Measurements from ENCODE around the gene TMEM30A.

DNA sequence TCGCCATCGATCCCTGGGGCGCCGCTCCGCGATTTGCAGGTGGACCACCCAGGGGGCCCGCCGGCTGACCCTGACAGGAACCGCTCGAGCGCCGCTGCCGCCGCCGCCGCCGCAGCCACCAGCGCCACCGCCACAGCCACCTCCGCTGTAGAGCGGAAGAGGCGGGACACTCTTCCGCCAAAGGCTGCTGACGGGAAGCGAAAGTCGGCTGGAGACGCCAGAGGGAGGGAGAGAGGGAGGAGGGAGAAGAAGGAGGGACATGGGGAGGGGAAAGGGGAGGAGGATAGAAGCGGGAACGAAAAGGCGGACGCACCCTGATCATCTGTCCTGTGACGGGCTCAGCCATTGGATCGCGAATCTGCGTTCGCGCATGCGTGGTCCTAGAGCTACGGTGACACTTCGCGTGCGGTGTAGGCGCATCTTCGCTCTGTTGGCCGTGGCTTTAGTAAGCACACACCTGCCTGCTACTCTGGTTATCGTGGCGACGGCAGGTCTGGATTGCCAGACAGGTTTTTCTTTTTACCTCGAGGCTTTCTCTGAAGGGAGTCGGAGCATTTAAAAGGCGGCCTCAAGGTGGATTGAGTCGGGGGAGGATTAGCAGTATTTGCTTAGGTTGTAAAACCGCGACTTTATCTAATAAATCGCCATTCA lies at the start of gene TMEM30A:
- TF ChIP-seq, protein P1, sequence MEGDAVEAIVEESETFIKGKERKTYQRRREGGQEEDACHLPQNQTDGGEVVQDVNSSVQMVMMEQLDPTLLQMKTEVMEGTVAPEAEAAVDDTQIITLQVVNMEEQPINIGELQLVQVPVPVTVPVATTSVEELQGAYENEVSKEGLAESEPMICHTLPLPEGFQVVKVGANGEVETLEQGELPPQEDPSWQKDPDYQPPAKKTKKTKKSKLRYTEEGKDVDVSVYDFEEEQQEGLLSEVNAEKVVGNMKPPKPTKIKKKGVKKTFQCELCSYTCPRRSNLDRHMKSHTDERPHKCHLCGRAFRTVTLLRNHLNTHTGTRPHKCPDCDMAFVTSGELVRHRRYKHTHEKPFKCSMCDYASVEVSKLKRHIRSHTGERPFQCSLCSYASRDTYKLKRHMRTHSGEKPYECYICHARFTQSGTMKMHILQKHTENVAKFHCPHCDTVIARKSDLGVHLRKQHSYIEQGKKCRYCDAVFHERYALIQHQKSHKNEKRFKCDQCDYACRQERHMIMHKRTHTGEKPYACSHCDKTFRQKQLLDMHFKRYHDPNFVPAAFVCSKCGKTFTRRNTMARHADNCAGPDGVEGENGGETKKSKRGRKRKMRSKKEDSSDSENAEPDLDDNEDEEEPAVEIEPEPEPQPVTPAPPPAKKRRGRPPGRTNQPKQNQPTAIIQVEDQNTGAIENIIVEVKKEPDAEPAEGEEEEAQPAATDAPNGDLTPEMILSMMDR (IDR thresholded peaks at IDR 0.05; ENCODE audit: insufficient read depth, low read length, poor library complexity, severe bottlenecking): no peak
- no peak for TF ChIP-seq EZH2phosphoT487 (conservative IDR thresholded peaks at IDR 0.05; ENCODE audit: low read length)
